Measurements from ENCODE around the gene DGKG. TPM values are rescaled to one million over a fixed set of nuclear protein-coding genes. Genes with fewer than 3 reads are reported as not detected.

The DGKG gene
- total and polyA plus RNA-seq, 9 of the 15 experiments (the other 6 are each of a cell fraction or from before 2014, with no cell fraction given): 0.01 to 0.36 (median 0.15) TPM

DNA sequence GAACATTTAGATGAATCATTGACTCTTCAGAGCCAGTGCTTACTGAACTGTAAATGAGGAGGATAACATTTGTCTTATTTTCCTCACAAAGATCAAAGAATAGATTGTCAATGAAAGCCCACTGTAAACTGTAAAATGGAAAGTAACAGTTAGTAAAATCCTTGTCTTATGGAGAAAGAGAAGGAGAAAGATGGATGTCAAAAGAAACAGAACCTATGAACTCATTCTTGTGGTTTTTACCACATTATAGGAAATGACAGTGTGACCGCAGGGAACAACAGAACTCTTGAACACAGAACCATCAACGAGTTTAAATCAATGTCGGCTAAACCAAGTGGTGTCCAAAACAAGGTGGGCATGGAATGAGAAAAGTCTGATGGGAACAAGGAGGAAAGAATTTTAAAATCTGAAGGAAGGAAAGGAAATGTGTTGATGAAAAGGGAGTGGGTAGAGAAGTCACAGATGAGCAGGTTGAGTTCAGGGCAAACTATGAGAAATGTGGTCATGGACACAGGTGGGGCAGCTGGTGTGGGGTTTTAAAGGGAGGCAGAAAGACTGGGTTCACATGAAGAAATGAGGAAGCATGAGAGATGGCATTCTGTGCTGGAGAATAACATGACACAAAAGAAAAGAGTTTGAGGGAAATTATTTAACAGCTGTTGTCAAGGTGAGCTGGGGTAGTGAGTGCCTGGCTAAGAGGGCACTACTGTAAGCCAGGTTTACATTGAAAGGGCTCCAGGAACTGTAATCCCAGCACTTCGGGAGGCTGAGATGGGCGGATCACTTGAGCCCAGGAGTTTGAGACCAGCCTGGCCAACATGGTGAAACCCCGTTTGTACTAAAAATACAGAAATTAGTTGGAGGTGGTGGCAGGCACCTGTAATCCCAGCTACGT lies 210.7 kb downstream of the DGKG start:
- H3K4me3 ChIP-seq: no peak overlapping the region
- CTCF ChIA-PET (ENCODE audit: low intra/inter-chr PET ratio): no interaction called here
- ATAC-seq: no peak
- TF ChIP-seq GTF2E2 (tag; IDR thresholded peaks at IDR 0.05): no peak
- no peak for TF ChIP-seq RREB1 (CRISPR knock-in tag; IDR thresholded peaks at IDR 0.05)
- no peak for TF ChIP-seq LEF1 (IDR thresholded peaks at IDR 0.05)
- no peak for TF ChIP-seq IRF2 (CRISPR knock-in tag; IDR thresholded peaks at IDR 0.05)
- TF ChIP-seq NCOR1 (IDR thresholded peaks at IDR 0.05): no peak

More for the DNA sequence above, 210.7 kb downstream of the DGKG start:
- Histone ChIP-seq H3K9me3 (replicated peaks; ENCODE audit: control insufficient read depth, insufficient read depth, low read depth, low read length) (no peaks in the 10 kb centered on the region), H3K27me3 (ENCODE audit: control insufficient read depth in 2 of 2, insufficient read depth in 2 of 2, low read length in 2 of 2) (peaks cover 44 to 51% of the 10 kb centered on the region in 2 experiments), H3K27ac (ENCODE audit: extremely low read depth, low read depth, low read length) (no peak overlapping the region), H3K4me2 (ENCODE audit: insufficient read depth, low read length) (no peak overlapping the region), H4K20me1 (replicated peaks; ENCODE audit: control insufficient read depth, insufficient read depth, low read length) (0 out of 2 replicates have a peak, but pooled peaks cover 2% of the 10 kb centered on the region), H3K36me3 (ENCODE audit: control insufficient read depth, insufficient read depth, low read length) (no peaks in the 10 kb centered on the region), H3K9ac (ENCODE audit: insufficient read depth in 1 of 2, low read depth in 2 of 2, low read length in 2 of 2) (no peak overlapping the region), H3K9me1 (ENCODE audit: control insufficient read depth, insufficient read depth, low read length) (no peaks in the 10 kb centered on the region), H2AFZ (ENCODE audit: low read depth, low read length) (no peak overlapping the region), H3K4me1 (replicated peaks in 1 of 2; ENCODE audit: control insufficient read depth in 2 of 2, insufficient read depth in 2 of 2, low read length in 2 of 2) (no peaks in the 10 kb centered on the region), H3K79me2 (ENCODE audit: control insufficient read depth, insufficient read depth, low read length) (no peaks in the 10 kb centered on the region)
- DNase-seq (ENCODE audit: extremely low read depth in 1 of 4, low spot score in 3 of 4) (no peak), FAIRE-seq (no peak)
- intact Hi-C loops (cut with micrococcal nuclease) (no loop called here), in situ Hi-C loops (cut with MboI) (no loop called here)
- POLR2A ChIA-PET: no interaction called here
- BruUV-seq (replicated peaks): no TSS peak
- 0% methylated on average over 7 of the region's 7 CpGs for WGBS (ENCODE audit: insufficient coverage, low coverage, missing lambda C conversion rate)
